IPS-18c (cell line): ENCODE data around the gene NSMCE1.

ENCODE experiments used
- H3K4me3 ChIP-seq: 2 replicates; pipeline ENCODE4 v1.7.0; 2013; ENCODE audit warnings: low read depth, mild to moderate bottlenecking, low read length, moderate library complexity; ENCODE audit not compliant: insufficient read depth
- H3K9me3 ChIP-seq: one replicate; pipeline ENCODE4 v1.6.1; 2013; ENCODE audit warnings: mild to moderate bottlenecking, low read length, moderate library complexity; ENCODE audit not compliant: control insufficient read depth, insufficient read depth

The NSMCE1 gene

DNA sequence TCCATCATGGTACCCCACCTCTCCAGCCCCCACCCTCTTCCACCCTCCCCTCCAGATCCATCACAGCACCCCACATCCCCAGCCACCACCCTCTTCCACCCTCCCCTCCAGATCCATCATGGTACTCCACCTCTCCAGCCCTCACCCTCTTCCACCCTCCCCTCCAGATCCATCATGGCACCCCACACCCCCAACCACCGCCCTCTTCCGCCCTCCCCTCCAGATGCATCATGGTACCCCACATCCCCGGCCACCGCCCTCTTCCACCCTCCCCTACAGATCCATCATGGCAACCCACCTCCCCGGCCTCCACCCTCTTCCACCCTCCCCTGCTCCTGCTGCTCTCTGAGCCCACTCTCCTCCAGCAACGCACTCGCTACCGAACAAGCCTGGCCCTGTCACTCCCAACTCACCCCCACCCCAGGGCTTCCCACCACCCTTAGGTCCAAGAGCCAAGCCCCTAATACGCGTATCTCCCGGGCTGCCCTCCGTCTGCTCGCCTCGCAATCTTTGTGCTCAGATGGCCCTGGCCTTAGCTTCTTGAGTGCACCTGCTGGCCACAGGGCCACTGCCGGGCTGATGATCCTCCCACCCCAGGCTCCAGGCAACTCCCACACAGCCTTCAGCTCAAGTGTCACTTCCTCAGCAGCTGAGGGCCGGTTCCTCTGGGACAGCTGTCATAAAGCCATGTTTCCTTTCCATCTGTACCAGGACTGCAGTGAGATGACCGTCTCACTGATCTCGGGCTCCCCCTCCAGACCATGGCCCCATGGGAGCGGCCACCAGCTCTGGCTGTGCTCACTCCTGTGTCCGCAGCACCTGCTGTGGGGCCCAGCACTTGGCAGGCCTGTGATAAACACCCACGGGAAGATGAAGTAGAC, 39.7 kb downstream of the NSMCE1 start:
- Histone ChIP-seq H3K4me3 (no peak overlapping the region), H3K9me3 (no peaks in the 10 kb centered on the region)

DNA sequence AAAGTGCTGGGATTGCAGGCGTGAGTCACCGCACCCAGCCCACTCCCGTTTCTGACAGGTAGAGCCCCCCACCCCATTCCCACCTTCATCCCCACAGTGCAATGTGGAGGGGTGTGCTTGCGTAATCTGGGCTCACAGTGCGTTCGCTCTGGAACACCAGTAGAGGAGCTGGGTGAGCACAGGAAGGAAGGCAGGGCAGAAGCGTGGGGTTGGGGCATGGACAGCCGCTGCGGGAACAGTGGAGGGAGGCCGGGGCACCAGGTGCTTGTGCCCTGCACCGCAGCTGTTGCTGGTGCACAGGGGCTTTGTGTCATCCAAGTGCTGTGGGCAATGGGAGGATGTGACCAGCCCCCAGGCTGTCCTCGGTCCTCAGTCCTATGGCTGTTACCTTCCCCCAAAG, 40.5 kb downstream of the NSMCE1 start:
- Histone ChIP-seq H3K9me3 (no peaks in the 10 kb centered on the region), H3K4me3 (no peak overlapping the region)

DNA sequence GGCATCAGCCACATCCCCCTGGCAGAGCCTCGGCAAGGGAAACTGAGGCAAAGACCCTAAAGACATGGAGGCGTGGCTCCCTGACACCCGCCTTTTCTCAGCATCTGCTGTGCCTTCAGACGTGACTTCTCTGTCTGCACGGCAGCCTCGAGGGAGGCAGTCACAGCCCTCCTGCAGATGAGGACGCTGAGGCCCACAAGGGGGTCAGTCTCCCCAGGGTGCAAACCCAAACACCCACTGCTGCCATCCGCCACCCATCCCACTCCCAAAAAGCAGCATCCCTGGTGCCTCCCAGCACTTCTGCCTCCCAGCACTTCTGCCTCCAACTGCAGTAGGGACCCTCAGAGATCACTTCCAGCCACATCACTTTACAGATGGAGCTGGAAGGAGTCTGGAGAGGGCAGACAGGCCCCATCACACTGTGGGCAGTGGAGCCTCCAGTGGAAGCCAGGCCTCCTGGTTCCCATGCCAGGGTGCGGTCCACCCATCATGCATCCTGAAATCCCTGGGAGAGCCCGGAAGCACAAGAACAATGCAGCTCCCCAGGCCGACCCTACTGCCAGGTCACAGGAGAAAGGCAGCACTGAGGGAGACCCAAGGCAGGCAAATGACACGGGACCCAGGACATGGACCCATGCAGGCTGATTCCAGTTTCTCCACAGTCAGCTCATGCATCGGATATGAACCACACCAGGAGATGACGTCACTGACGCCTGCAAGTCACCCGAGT, 41.4 kb downstream of the NSMCE1 start:
- no peak overlapping the region for H3K4me3 ChIP-seq
- H3K9me3 ChIP-seq = no peaks in the 10 kb centered on the region

DNA sequence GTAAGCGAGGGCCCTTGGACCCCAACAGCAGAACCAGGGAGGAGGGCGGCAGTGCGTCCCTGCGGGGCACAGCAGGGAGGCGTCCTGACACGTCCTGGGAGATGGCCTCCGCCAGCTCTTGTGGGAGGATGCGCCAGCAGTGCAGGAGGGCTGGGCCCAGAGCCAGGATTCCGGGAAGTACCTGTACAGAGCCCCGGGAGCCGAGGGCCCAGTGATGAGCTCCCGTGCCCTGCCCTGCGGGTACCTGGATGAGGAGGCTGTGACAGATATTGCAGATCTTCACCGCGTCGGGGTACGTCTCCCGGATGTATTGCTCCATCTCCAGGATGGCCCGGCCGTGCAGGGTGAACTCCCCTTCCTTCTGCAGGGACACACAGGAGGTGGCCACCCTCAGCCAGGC, 42.1 kb downstream of the NSMCE1 start:
- Histone ChIP-seq H3K9me3 (no peaks in the 10 kb centered on the region), H3K4me3 (no peak overlapping the region)

DNA sequence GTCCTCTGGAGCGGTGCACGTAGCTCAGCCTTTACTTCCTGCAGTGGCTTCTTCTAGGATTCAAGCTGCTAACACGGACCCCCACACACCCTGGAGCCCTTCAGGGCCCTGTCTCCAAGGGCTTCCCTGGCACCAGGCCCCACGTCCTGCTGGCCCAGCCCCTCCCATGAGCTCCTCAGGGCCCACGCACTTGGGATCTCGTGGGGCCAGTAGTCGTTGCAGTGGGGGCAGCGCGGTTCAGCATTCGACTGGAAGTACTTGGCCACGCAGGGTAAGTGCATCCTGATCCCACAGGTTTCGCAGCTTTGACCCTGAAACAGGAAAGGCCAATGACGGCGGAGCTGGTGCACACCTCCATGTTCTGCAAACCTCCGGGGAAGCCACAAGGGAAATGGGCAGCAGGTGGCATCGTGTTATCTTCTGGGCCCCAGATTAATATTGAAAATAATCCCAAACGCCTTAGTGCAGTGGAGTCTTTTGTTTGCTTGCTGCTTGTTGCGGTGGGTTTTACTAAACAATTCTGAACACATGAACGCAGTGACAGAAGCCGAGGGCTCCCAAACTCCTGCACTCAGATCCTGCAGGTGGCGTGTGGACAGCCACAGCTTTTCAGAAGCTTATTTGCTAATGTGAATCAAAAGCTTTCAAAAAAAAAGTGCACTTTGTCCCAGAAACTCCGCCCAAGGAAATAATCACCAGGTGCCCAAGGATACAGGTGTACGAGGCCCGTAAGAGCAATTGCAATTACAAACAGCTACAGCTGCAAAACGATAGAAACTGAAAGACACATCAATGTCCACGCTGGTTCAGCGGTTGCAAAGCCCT, 42.8 kb downstream of the NSMCE1 start:
- H3K9me3 ChIP-seq = no peaks in the 10 kb centered on the region
- H3K4me3 ChIP-seq = no peak overlapping the region

DNA sequence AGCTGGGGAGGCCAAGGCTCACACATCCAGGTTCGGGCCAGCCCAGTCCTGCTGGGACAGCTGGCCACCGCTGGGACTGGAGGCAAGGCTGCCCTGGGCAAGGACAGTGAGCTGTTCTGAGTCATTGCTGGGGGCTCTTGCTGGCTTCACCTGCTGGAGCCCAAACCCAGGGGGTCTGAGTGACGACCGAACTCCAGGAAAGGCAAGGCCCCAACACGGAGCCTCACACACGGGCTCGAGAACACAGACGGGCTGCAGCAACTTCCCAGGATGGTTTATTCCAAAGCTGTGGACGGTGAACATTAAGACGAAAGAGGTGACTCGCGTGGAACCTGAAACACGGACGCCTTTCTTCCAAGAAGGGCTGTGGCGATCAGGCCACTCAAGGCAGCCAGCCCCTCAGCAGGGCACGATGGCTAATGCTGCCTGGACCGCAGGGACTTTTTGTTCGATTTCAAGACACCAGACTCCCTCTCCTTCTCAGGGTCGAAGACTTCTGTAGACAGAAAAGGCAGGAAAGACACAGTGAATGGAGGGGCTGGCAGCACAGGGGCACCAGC, 43.8 kb downstream of the NSMCE1 start:
- Histone ChIP-seq H3K4me3 (no peak overlapping the region), H3K9me3 (no peaks in the 10 kb centered on the region)

DNA sequence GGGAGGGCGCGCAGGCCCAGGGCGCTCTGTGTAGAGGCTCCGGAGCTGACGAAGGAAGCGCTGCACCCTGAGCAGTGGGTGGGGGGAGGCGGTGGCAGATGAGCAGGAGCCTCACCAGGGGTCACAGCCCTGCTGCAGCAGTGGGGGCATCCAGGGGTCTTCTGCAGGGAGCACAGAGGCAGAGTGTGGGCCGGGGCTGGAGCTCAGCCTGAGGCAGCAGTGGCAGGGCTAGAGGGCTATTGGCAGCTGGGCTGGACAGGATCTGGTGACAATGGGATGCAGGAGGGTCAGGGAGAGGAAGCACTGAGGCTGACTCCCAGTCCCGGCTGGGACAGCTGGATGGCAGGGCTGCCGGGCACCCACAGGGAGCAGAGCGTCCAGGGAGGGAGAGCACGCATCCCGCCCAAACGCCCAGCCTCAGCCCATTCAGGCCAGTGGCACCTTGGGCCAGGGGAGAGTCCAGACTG, 44.3 kb downstream of the NSMCE1 start:
- Histone ChIP-seq H3K4me3 (no peak overlapping the region), H3K9me3 (no peaks in the 10 kb centered on the region)

DNA sequence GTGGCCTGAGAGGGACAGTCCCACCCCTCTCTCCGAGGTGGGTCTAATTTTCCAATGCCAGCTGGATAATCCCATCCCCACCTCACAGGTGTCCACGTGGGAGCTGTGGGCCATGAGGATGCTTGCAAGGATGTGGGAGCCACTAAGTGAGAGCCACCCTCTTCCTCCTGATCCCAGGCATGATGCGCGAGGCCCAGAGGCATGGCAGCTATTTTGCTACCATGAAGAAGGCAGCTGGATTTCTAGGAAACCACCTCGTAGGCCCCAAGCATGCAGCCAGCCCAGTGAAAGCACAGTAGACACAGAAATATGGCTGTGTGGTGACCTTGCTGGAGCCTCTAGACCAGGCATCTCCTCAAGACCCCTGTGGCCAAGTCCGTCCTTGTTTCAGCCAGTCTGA, 44.9 kb downstream of the NSMCE1 start:
- H3K4me3 ChIP-seq = no peak overlapping the region

DNA sequence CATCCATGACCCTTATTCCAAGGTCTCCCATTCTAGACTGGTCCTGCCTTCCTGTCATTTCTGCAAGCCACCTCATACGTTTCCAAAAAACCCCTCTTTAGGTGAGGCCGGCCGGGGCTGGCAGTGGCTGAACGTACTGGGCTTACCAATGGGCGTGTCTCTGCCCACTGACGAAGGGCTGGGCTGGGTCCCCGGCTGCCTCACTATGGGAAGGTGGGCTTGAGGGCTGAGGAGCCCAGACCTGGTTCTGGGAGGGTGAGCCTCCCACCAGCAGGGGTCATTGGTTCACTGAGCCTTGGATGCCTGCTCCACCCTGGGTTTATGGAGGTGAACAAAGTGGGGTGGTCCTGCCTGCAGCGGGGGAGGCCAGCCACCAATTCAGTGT, 45.4 kb downstream of the NSMCE1 start:
- H3K4me3 ChIP-seq = no peak overlapping the region
- no peaks in the 10 kb centered on the region for H3K9me3 ChIP-seq

More for the DNA sequence above, 44.9 kb downstream of the NSMCE1 start:
- no peaks in the 10 kb centered on the region for H3K9me3 ChIP-seq

DNA sequence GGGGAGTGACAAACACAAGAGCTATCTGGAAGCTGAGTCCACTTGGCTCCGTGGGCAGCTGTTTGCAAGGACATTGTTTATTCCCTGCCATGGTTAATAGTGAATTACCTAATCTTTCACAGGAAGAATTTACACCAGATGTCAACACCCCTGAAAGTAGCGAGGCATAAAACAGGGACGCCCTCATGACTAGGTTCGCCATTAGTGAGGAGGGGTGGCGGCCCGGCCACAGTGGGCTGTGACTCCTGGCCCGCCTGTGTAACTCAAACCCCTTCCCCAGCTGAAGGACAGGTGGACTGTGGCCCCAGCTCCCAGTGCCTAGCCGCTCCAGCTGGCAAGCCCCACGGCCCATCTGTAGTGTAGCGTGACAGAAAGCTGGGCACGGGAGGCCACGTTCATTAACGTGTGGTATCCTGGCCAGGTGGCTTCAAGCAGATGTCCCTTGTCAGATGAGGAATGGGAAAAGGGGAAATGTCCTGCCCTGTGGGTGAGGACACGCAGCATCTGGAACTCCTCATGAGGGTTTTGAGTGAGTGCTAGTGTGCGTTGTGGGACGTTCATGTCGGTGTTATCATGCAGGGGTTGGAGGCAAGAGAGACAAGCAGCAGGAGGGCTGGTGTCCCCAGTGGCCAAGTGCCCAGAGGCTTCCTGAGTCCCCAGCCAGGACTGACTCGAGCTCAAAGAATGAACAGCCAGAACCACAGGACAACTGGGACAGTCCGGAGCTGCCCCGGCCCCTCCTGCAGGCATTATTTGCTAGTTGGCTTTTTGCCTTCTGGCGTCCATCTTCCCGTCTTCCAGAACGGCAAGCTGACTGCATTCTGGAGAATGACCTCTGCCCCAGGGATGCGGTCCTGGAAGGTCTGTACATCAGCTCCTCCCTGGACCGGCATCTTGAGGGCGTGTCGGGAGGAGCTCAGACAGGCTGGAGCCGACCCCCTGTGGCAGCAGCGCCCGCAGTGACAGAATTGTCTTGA, 46.0 kb downstream of the NSMCE1 start:
- H3K9me3 ChIP-seq = no peaks in the 10 kb centered on the region
- no peak overlapping the region for H3K4me3 ChIP-seq

DNA sequence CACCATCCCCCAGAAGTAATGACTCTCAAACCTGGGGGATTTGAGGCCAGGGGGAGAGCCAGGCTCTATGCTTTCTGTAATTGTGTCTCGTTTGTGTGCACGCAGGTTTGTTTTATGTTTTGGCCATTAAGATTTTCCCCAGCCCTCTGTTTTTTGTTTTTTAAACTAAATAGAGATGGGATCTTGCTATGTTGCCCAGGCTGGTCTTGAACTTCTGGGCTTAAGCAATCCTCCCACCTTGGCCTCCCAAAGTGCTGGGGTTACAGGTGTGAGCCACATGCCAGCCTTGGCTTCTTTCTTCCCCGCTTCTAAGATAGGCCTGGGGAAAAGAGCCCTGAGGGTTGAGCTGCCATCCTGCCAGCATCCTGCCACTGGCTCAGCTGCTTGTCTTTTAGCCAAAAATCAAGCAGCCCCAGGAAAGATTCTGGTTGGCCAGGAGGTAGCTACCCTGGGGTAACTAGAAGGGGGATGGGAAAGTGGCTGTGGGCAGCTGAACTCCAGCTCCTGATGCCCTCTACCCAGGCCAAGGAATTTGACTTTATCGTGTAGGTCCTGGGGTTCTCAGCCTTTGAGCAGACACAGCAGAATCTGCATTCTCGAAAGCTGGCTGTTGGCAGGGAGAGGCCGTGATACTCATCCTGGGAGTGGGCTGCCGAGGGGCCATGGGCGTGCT, 46.9 kb downstream of the NSMCE1 start:
- no peak overlapping the region for H3K4me3 ChIP-seq
- no peaks in the 10 kb centered on the region for H3K9me3 ChIP-seq

DNA sequence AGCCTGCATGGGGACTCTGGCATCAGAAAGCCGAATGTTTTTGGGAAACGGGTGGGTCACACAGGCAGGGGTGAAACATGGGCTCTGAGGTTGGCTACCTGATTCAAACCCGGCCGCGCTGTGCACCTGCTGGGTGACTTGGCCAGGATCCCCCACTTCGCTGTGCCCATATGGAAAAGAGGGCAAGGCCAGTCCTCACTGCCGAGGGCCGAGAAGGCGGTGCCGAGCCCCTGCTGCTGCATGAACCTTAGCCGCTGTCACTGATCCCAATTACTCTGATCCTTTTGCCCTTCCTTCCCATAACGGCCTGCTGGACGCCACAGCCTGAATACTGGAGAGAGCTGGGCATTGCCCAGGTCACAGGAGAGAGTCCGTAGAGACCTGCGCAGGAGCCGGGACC, 47.6 kb downstream of the NSMCE1 start:
- Histone ChIP-seq H3K9me3 (no peaks in the 10 kb centered on the region), H3K4me3 (no peak overlapping the region)

DNA sequence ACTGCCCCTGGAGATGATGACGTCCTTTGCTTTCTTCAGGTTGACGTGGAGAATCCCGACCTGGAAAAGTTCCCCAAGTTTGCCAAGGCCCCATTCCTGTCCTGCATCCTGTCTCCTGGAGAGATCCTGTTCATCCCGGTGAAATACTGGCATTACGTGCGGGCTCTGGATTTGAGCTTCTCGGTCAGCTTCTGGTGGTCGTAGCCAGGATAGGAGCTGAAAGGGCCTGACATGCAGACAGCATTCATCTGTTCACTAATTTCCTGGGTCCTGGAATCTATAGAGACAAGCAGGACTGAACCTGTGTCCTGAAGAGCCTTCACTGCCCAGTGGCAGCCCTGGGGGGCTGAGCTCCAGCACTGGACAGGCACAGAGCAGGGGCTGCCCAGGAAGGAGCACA, 48.0 kb downstream of the NSMCE1 start:
- Histone ChIP-seq H3K4me3 (no peak overlapping the region; the same call in 1 of the 2 replicates), H3K9me3 (no peaks in the 10 kb centered on the region)

DNA sequence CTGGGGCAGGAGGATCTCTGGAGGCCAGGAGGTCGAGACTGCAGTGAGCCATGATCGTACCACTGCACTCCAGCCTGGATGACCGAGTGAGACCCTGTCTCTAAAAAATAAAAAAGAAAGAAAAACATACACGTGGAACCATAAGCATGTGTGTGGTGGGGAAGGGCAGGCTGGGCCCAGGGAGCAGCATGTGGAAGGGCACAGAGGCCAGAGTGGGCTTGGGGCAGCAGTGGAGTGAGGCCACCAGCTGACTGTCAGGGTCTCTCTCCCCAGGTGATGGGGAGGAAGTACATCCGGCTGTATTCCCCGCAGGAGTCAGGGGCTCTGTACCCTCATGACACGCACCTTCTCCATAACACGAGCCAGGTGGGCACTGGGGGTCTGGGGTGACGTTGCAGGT, 48.5 kb downstream of the NSMCE1 start:
- H3K4me3 ChIP-seq = no peak overlapping the region; the same call in 1 of the 2 replicates

DNA sequence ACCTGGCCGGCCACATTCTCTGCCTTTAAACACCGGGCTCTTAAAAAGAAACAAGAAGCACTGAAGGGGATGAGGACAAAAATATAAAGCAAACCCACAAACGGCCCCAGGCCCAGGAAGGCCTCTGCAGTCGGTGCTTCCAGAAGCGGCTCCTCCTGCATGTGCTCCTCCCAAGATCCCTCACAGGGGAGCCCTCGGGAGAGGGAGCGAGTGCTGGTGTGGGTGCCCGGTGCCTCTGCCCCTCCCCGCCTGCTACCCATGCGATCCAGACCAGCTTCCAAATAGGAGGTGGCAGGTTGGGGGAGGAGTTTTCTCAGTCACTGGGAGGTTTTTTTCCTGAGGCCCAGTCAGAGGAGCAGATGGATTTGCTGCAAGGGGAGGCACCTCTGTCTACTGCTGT, 49.4 kb downstream of the NSMCE1 start:
- Histone ChIP-seq H3K9me3 (no peaks in the 10 kb centered on the region), H3K4me3 (no peak overlapping the region)

More for the DNA sequence above, 48.5 kb downstream of the NSMCE1 start:
- no peaks in the 10 kb centered on the region for H3K9me3 ChIP-seq

DNA sequence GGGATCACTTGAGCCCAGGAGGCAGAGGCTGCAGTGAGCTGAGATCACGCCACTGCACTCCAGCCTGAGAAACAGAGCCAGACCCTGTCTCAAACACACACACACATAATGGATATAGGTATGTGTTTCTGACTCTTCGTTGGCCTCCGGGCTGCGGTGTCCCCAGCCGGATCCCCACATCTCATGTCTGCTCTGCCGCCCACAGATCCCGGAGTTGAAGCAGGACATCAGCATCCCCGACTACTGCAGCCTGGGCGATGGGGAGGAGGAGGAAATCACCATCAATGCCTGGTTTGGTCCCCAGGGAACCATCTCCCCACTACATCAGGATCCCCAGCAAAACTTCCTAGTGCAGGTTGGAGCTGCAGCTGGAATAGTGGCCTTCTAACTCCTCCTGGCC, 49.8 kb downstream of the NSMCE1 start:
- Histone ChIP-seq H3K9me3 (no peaks in the 10 kb centered on the region), H3K4me3 (no peak overlapping the region)
